Smooth muscle cell (in vitro differentiated cells): ENCODE data around the gene MLH3. TPM values are rescaled to one million over a fixed set of nuclear protein-coding genes. Genes with fewer than 3 reads are reported as not detected.

Experiments
- DNase-seq: peaks from one replicate; lab custom pipeline; 2025; ENCODE audit not compliant: unreplicated experiment; lab: John Stamatoyannopoulos, UW
- H2AFZ ChIP-seq: fragments of 200-600 bp; sonication (generic); 2 replicates; pipeline ENCODE4 v1.6.0; 2016; ENCODE audit warnings: antibody characterized with exemption, low read depth, mild to moderate bottlenecking
- H3F3A ChIP-seq: fragments of 200-600 bp; sonication (generic); 2 replicates; pipeline ENCODE4 v1.6.0; 2017; ENCODE audit warnings: antibody characterized with exemption, low read depth
- H3K27ac ChIP-seq: fragments of 200-600 bp; sonication (generic); 2 replicates; pipeline ENCODE4 v1.5.1; 2016; ENCODE audit warnings: low read depth, mild to moderate bottlenecking
- H3K27me3 ChIP-seq: fragments of 200-600 bp; sonication (generic); 2 replicates; pipeline ENCODE4 v1.6.1; 2016; ENCODE audit warnings: low read depth, mild to moderate bottlenecking
- H3K36me3 ChIP-seq: fragments of 200-600 bp; sonication (generic); 2 replicates; pipeline ENCODE4 v1.5.1; 2016; ENCODE audit warnings: low read depth
- H3K4me1 ChIP-seq: fragments of 200-600 bp; sonication (generic); 2 replicates; pipeline ENCODE4 v1.5.1; 2016; ENCODE audit warnings: low read depth
- H3K4me2 ChIP-seq: fragments of 200-600 bp; sonication (generic); 2 replicates; pipeline ENCODE4 v1.6.0; 2016; ENCODE audit warnings: mild to moderate bottlenecking
- H3K4me3 ChIP-seq: fragments of 200-600 bp; sonication (generic); 2 replicates; pipeline ENCODE4 v1.5.1; 2016; ENCODE audit warnings: mild to moderate bottlenecking
- H3K79me2 ChIP-seq: fragments of 200-600 bp; sonication (generic); 2 replicates; pipeline ENCODE4 v1.6.0; 2016; ENCODE audit warnings: low read depth, mild to moderate bottlenecking
- H3K9ac ChIP-seq: fragments of 200-600 bp; sonication (generic); 2 replicates; pipeline ENCODE4 v1.6.0; 2016; ENCODE audit warnings: low read depth
- H3K9me3 ChIP-seq: fragments of 200-600 bp; sonication (generic); replicated peaks from 2 replicates; pipeline ENCODE4 v1.5.1; 2016; ENCODE audit warnings: low read depth
- H4K20me1 ChIP-seq: fragments of 200-600 bp; sonication (generic); 2 replicates; pipeline ENCODE4 v1.6.0; 2016; ENCODE audit warnings: low read depth
- CTCF ChIP-seq: fragments of 200-600 bp; sonication (generic); IDR thresholded peaks from 2 replicates; pipeline ENCODE4 v1.5.1; 2017; ENCODE audit warnings: borderline replicate concordance, mild to moderate bottlenecking, antibody characterized with exemption; ENCODE audit not compliant: insufficient read depth, poor library complexity, severe bottlenecking
- WGBS: methylation state at CpG from one replicate; pipeline ENCODE4 v1.1.7; 2016; ENCODE audit warnings: low lambda C conversion rate; 5-methylcytosine and 5-hydroxymethylcytosine counted together
- polyA plus RNA-seq: library from polyadenylated mRNA; unstranded; fragments of >200 nt; fragmentation: Nextera tagmentation; extraction: Ambion mirVana; gene quantifications from 2 replicates; pipeline ENCODE4 v1.2.1, GENCODE V29; 2016
- total RNA-seq: library from RNA; depleted of rRNA; stranded (reverse); fragments of >200 nt; gene quantifications from 2 replicates; pipeline ENCODE4 v1.2.3, GENCODE V29; 2014

MLH3 gene
- total and polyA plus RNA-seq, 2 experiments from 2014 or later, result 9.6 to 18.9 TPM

- peak overlapping the region; percentile 46 for H2AFZ ChIP-seq
Observed at GRCh38 chr14:74973003-74973653, 78.1 kb downstream of the MLH3 start.

GRCh38 chr14:74968811-74969210 is 82.5 kb downstream of the MLH3 start:
- Histone ChIP-seq H3K4me2 (no peak overlapping the region), H3K79me2 (no peaks in the 10 kb centered on the region), H3K36me3 (no peaks in the 10 kb centered on the region), H3K27me3 (no peaks in the 10 kb centered on the region), H3F3A (no peaks in the 10 kb centered on the region), H3K9ac (no peak overlapping the region), H3K4me1 (no peaks in the 10 kb centered on the region), H3K9me3 (no peaks in the 10 kb centered on the region), H3K27ac (no peak overlapping the region), H3K4me3 (no peak overlapping the region), H2AFZ (no peak overlapping the region), H4K20me1 (no peaks in the 10 kb centered on the region)
- TF ChIP-seq CTCF, result no peak
- 61% methylated on average over 1 of the region's 1 CpG for WGBS
- DNase-seq, result no peak

More at GRCh38 chr14:74973003-74973653, 78.1 kb downstream of the MLH3 start:
- Histone ChIP-seq H3K27ac (no peak overlapping the region), H3K4me2 (no peak overlapping the region), H3K9me3 (no peaks in the 10 kb centered on the region), H4K20me1 (no peaks in the 10 kb centered on the region), H3K4me1 (peaks cover 1% of the 10 kb centered on the region), H3K4me3 (no peak overlapping the region), H3F3A (no peaks in the 10 kb centered on the region), H3K79me2 (no peaks in the 10 kb centered on the region), H3K9ac (no peak overlapping the region), H3K27me3 (no peaks in the 10 kb centered on the region), H3K36me3 (no peaks in the 10 kb centered on the region)
- DNase-seq, result no peak
- no peak for TF ChIP-seq CTCF
- 67% methylated on average over 15 of the region's 15 CpGs for WGBS

- Histone ChIP-seq H3K27ac (no peak overlapping the region), H3K4me2 (no peak overlapping the region), H3K79me2 (no peaks in the 10 kb centered on the region), H4K20me1 (no peaks in the 10 kb centered on the region), H3K9ac (no peak overlapping the region), H3K4me1 (no peaks in the 10 kb centered on the region), H3F3A (no peaks in the 10 kb centered on the region), H3K27me3 (no peaks in the 10 kb centered on the region), H3K36me3 (no peaks in the 10 kb centered on the region), H3K9me3 (no peaks in the 10 kb centered on the region), H3K4me3 (no peak overlapping the region), H2AFZ (no peak overlapping the region)
- 88% methylated on average over 5 of the region's 5 CpGs for WGBS
- DNase-seq, result no peak
- no peak for TF ChIP-seq CTCF
Observed at GRCh38 chr14:74965486-74966153, 85.6 kb downstream of the MLH3 start.
